Pancreas (tissue), 10 donors: ENCODE results near the gene RNH1. TPM values are rescaled to one million over a fixed set of nuclear protein-coding genes. Genes with fewer than 3 reads are reported as not detected.

Experiments used
- ATAC-seq, 4 donors: fragments of 200-7000 bp; cut with Tn5 transposase; one replicate each; pipeline versions ENCODE4 v1.8.0 to v1.9.1; 2020; ENCODE audit warnings: mild to moderate bottlenecking in 4 of 4, moderate library complexity in 4 of 4
- DNase-seq, 6 donors: peaks; one replicate each; pipeline ENCODE4 v3.0.0-alpha.2; 2020
- FAIRE-seq: peaks from 2 replicates; lab custom pipeline; 2012; peaks lifted over from hg19 to GRCh38; lab: Jason Lieb, UNC
- H3K27ac ChIP-seq, 4 donors: fragments of 200-600 bp; sonication (generic); 1 replicate in 3 of 4; 2 replicates in 1 of 4; pipeline versions ENCODE4 v1.5.0 to v1.8.0; 2020
- H3K27me3 ChIP-seq, 4 donors: fragments of 200-600 bp; one replicate each; pipeline ENCODE4 v1.8.0; 2021
- H3K36me3 ChIP-seq, 3 donors: fragments of 200-600 bp; sonication (generic) in 1 of 3; one replicate each; pipeline versions ENCODE4 v1.5.0 to v1.8.0; 2020 to 2021
- H3K4me1 ChIP-seq, 3 donors: fragments of 200-600 bp; one replicate each; pipeline ENCODE4 v1.8.0; 2021
- H3K4me3 ChIP-seq, 4 donors: fragments of 200-600 bp; sonication (generic) in 2 of 4; one replicate each; pipeline versions ENCODE4 v1.5.0 to v1.8.0; 2020 to 2021
- H3K9me3 ChIP-seq, 4 donors: fragments of 200-600 bp; one replicate each; pipeline ENCODE4 v1.8.0; 2021
- CTCF ChIP-seq, 4 donors: fragments of 200-600 bp; sonication (generic) in 3 of 4; IDR thresholded peaks; one replicate each; pipeline versions ENCODE4 v1.5.0 to v1.8.0; 2021; ENCODE audit warnings: antibody characterized with exemption in 4 of 4
- WGBS, 2 donors: extraction: QIAGEN DNeasy Blood & Tissue Kit; methylation state at CpG; one replicate each; pipeline ENCODE4 v1.1.7; 2013; 5-methylcytosine and 5-hydroxymethylcytosine counted together
- intact Hi-C, 3 donors: fragments of 100-400 bp; cut with DNase I; formaldehyde crosslinking; loops; one replicate each; pipeline versions ENCODE4 v1.11.1 to v1.14.2; 2022
- polyA plus RNA-seq, 2 donors: library from polyadenylated mRNA; stranded (reverse); fragments of 200-250 nt; gene quantifications; one replicate each; pipeline ENCODE4 v1.2.3, GENCODE V29; 2013
- total RNA-seq, 6 donors: library from RNA; stranded (reverse); fragmentation: NEBNext Ultra II Directional in 4 of 6; extraction: Animal tissue kit (Norgen Biotek cat#: 25700) in 4 of 6; gene quantifications; one replicate each; pipeline versions ENCODE4 v1.2.1 to v1.2.4, GENCODE V29; 2021 to 2023
- donor health status: healthy with polysubstance abuse.
- donor health status: DM: no; HTN: no; CAD: no; lungs with moderate emphysema.
- donor health status: DM: no; HTN: no; CAD: no.
- donor health status: control.
- donor health status: control.
- donor health status: Bipolar disorder and iron deficiency.
- donor health status: DM: yes; HTN: yes; CAD: no.
- donor health status: DM: no; HTN: no; CAD: no.
- donor health status: DM: no; HTN: no; CAD: no.
- donor health status: DM: yes; HTN: yes; CAD: no.

The RNH1 gene
- total and polyA plus RNA-seq, 8 donors, result 38.9 to 87.7 (median 63.9) TPM

GRCh38 chr11:490930-491260 is 16.1 kb downstream of the RNH1 start:
- TF ChIP-seq CTCF (IDR thresholded peaks at IDR 0.05), result no peak
- H3K4me3 ChIP-seq, result no peak overlapping the region
- H3K27me3 ChIP-seq, result no peaks in the 10 kb centered on the region
- H3K27ac ChIP-seq, result no peak overlapping the region
- no peaks in the 10 kb centered on the region for H3K9me3 ChIP-seq
- H3K36me3 ChIP-seq, result peaks cover 0 to 11% (median 4%) of the 10 kb centered on the region in 3 donors
- FAIRE-seq (no peak), ATAC-seq (no peak), DNase-seq (peak in 1 of 6 donors; percentile 71)
- WGBS, 2 donors, result 92 to 93% methylated on average over 15 of the region's 15 CpGs
- intact Hi-C loops, result no loop called here
- no peaks in the 10 kb centered on the region for H3K4me1 ChIP-seq

GRCh38 chr11:490186-490929 is 16.7 kb downstream of the RNH1 start:
- intact Hi-C loops, result no loop called here
- Histone ChIP-seq H3K4me1 (no peaks in the 10 kb centered on the region), H3K9me3 (no peaks in the 10 kb centered on the region), H3K27me3 (no peaks in the 10 kb centered on the region), H3K27ac (no peak overlapping the region), H3K4me3 (no peak overlapping the region), H3K36me3 (peaks cover 0 to 11% (median 4%) of the 10 kb centered on the region in 3 donors)
- TF ChIP-seq CTCF (IDR thresholded peaks at IDR 0.05), result no peak
- DNase-seq (peak in 1 of 6 donors; percentile 71), ATAC-seq (no peak), FAIRE-seq (no peak)
- WGBS, 2 donors, result 93 to 95% methylated on average over 38 of the region's 38 CpGs

GRCh38 chr11:489610-490185 is 17.3 kb downstream of the RNH1 start:
- Histone ChIP-seq H3K36me3 (peaks cover 0 to 6% (median under 1%) of the 10 kb centered on the region in 3 donors), H3K27ac (no peak overlapping the region), H3K4me1 (no peaks in the 10 kb centered on the region), H3K27me3 (no peaks in the 10 kb centered on the region), H3K4me3 (no peak overlapping the region), H3K9me3 (no peaks in the 10 kb centered on the region)
- no peak for ATAC-seq
- no peak for FAIRE-seq
- no peak for TF ChIP-seq CTCF (IDR thresholded peaks at IDR 0.05)
- 93 to 96% methylated on average over 35 to 37 of the region's 37 CpGs for WGBS, 2 donors
- intact Hi-C loops, result no loop called here
- DNase-seq, result peak in 2 of 6 donors; percentile 27 to 79

- Histone ChIP-seq H3K27ac (no peak overlapping the region), H3K4me1 (no peaks in the 10 kb centered on the region), H3K4me3 (no peak overlapping the region), H3K36me3 (no peaks in the 10 kb centered on the region), H3K27me3 (no peaks in the 10 kb centered on the region), H3K9me3 (no peaks in the 10 kb centered on the region)
- 91 to 93% methylated on average over 19 of the region's 19 CpGs for WGBS, 2 donors
- intact Hi-C loops, result no loop called here
- ATAC-seq, result no peak
- no peak for TF ChIP-seq CTCF (IDR thresholded peaks at IDR 0.05)
- DNase-seq, result peak in 2 of 6 donors; percentile 28 to 65
- no peak for FAIRE-seq
Observed at GRCh38 chr11:488992-489391, 18.1 kb downstream of the RNH1 start.

GRCh38 chr11:488579-488978 is 18.5 kb downstream of the RNH1 start:
- no peaks in the 10 kb centered on the region for H3K4me1 ChIP-seq
- ATAC-seq (no peak), FAIRE-seq (no peak), DNase-seq (peak in 3 of 6 donors; percentile 19 to 70 (median 51))
- H3K27me3 ChIP-seq, result no peaks in the 10 kb centered on the region
- no peak overlapping the region for H3K4me3 ChIP-seq
- intact Hi-C loops, result no loop called here
- WGBS, 2 donors, result 95% methylated on average over 19 of the region's 19 CpGs
- no peaks in the 10 kb centered on the region for H3K36me3 ChIP-seq
- no peak for TF ChIP-seq CTCF (IDR thresholded peaks at IDR 0.05)
- H3K9me3 ChIP-seq, result no peaks in the 10 kb centered on the region
- H3K27ac ChIP-seq, result no peak overlapping the region
